DND-41 (cell line): ENCODE measurements around the gene MAN2A1.

Source experiments
- EZH2 ChIP-seq: IDR thresholded peaks from 3 replicates; pipeline ENCODE4 v1.6.1; 2012; ENCODE audit warnings: borderline replicate concordance, low read depth, mild to moderate bottlenecking, moderate library complexity, low read length, inconsistent platforms; ENCODE audit not compliant: severe bottlenecking
- TF ChIP-seq, protein P1 (sequence below): IDR thresholded peaks from 2 replicates; pipeline ENCODE4 v1.5.1; 2012; ENCODE audit warnings: borderline replicate concordance, low read length, moderate library complexity, mild to moderate bottlenecking; ENCODE audit not compliant: poor library complexity, severe bottlenecking; ENCODE audit errors: extremely low read depth

DNA sequence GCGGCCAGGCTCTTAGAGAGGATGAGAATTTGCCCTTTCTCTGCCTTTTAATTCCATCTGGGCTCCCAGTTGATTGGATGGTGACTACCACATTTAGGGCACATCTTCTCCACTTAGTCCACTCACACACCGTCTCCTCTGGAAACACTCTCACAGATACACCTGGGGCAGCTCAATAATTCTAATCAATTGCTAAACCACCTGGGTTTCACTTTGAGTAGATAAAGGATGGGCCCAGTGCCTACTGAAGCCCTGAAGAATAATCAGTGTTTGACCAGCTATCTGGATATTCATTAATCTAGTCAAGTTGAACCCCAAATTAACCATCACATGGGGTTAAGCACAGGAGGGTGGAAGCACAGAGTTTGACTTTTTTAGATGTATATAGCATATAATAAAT, 19.1 kb downstream of the MAN2A1 start:
- TF ChIP-seq, protein P1, sequence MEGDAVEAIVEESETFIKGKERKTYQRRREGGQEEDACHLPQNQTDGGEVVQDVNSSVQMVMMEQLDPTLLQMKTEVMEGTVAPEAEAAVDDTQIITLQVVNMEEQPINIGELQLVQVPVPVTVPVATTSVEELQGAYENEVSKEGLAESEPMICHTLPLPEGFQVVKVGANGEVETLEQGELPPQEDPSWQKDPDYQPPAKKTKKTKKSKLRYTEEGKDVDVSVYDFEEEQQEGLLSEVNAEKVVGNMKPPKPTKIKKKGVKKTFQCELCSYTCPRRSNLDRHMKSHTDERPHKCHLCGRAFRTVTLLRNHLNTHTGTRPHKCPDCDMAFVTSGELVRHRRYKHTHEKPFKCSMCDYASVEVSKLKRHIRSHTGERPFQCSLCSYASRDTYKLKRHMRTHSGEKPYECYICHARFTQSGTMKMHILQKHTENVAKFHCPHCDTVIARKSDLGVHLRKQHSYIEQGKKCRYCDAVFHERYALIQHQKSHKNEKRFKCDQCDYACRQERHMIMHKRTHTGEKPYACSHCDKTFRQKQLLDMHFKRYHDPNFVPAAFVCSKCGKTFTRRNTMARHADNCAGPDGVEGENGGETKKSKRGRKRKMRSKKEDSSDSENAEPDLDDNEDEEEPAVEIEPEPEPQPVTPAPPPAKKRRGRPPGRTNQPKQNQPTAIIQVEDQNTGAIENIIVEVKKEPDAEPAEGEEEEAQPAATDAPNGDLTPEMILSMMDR = no peak
- no peak for TF ChIP-seq EZH2
